GM19099 (cell line): ENCODE data around the gene KCNC1.

Experiments used
- POLR2A ChIP-seq: IDR thresholded peaks from 3 replicates; pipeline ENCODE4 v1.6.1; 2011; ENCODE audit warnings: low read depth; ENCODE audit not compliant: insufficient read length; ENCODE audit errors: extremely low read depth

KCNC1 gene

DNA sequence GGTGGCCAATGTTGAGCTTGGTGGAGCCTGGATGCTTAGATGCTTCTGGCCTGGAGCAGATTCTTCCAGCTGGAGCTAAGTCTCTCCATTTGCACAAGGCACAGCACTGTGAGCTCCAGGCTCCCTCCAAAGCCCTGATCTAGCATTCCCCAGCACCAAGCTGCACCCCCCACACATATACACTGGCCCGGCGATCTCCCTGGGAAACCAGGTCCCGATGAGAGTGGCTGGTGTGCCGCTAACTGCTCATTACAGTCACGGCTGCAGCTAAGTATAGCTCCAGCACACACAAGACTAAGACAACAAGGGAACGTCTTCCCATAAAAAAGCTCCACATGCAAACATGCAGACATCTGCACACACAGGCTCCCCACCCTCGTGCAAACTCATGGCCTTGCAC, 17.6 kb downstream of the KCNC1 start:
- no peak for TF ChIP-seq POLR2A

DNA sequence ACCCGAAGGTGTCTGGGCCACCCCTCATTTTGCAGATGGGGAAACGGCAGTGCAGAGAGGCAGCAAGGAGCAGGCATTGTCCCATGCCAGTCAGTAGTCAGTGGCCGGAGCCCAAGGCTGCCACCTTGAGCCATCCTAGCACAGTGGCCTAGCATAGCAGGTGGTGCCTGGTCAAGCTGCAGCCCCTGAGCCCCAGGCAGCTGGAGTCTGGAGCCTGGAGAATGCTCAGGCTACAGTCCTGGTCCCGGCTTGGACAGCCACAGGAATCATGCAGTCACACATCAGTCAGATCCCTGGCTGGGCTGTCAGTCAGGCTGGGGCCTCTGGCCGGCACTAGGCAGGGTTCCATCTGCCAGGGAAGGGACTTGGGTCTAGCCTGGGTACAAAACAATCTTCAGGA, 18.6 kb downstream of the KCNC1 start:
- TF ChIP-seq POLR2A: no peak

DNA sequence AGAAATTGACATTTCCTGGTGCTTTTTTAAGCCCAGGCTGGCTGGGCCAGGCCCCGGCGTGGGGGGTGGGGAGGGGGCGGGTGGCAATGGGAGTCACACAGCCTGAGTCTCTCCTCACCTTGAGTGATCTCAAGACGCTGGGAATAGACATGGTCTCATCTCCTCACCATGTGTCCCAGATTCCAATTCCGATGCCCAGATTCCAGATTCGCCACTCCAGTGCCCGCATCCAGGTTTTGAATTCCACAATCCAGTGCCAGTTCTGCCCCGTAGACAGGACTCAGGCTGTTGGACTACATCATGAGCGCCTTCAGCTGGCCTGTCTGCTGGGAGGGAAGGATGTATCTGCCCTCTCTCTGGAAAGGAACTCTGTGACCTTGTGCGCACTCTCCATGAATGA, 19.1 kb downstream of the KCNC1 start:
- TF ChIP-seq POLR2A: no peak

DNA sequence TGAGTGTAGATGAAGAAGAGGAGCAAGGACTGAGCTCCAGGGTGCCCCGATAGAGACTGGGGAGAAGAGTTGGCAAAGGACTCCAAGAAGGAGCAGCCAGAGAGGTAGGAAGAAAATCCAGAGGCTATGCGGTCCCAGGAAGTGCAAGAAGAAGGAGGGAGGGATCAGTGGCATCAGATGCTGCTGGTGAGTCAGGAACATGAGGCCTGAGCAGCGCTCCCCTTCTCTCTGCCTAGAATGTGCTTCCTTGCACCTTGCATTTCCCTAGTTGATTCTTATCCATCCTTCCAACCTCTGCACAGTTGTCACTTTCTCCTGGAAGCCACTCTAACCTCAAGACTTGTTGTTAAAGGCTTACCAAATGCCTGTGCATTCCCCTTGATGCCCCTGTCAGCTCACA, 21.3 kb downstream of the KCNC1 start:
- TF ChIP-seq POLR2A: no peak

DNA sequence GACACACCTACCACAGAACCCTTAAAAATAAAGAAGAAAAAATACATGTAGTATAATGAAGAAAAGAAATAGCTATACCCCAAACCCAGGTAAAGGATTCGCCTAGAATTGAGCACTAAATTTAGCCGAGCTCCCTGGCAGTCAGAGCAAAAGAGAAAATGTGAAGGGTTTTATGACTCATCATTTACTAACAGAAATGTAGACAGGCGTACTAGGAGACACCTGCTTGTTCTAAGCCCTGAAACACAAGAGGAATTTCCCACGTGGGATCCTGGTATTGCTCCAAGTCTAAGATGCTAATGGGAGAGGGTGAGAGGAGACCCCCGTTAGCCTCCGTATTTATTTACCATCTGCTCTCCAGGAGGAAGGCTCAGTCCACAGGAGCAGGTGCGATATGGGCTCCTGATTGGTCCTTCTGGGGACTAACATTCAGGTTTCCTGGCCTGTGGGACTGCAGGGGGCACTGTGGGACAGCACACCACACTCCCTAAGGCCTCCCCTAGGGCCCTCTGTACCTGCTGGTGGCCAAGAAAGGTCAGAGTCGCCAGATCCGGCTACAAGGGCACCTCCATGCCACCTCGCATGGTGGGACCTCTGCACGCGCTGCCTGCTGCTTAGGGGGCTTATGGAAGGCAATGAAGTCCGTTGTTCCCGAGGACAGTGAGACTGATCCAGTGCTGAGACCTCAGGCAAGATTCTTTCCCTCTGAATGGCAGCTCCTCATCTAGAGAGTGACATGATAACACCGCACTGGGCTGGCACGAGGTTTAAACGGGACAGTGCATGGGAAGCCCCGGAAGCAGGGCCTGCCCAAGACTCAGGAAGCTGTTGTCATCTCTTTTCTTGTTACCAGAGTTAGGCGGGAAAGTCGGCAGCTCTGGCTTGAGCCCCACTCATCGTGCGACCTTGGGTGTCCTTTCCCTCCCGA, 25.8 kb downstream of the KCNC1 start:
- TF ChIP-seq POLR2A: no peak

DNA sequence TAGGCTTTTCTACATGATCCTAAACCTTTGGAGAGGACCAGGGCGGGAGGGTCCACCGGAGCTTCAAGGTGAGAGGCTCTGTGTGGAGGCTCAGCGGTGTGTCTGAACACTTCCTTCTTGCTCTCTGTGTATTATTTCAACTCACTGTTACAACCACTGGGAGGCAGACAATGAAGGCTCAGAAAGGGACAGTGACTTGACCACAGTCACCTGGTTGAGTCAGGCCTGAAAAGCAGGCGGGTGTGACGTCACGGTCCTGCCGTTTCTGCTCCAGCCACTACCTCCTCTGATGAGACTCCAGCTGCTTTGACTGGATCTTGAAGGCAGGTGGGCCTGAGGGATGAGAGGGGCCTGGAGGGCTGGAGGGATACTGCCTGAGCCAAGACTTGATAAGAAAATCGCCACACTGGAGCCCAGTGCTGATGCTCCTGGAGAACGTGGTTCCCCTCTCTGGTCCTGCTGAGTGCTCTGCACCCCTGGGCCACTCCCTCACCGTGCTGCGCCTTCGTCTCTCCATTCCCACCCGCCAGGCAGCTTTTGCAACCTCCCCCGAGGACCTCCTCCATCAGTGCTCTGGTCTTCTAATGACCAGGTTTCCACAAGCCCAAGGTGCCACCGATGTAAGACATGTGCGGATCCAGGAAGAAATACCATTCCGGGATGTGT, 27.9 kb downstream of the KCNC1 start:
- no peak for TF ChIP-seq POLR2A

DNA sequence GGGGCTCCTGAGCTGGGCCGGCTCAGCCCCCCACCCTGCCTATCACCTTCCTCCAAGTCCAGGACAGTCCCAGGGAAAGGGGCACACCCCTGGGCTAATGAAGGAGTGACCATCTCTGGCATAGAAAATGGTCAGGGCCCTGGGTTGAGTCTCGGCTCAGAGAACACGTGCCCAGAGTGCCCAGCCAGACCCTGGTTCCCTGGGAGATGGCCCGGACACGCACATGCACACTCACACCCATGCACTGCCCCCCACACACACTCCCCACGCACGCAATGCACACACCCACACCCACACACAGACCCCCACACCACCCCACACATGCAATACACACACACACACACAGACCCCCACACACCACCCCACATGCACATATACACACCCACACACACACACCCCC, 28.7 kb downstream of the KCNC1 start:
- no peak for TF ChIP-seq POLR2A

DNA sequence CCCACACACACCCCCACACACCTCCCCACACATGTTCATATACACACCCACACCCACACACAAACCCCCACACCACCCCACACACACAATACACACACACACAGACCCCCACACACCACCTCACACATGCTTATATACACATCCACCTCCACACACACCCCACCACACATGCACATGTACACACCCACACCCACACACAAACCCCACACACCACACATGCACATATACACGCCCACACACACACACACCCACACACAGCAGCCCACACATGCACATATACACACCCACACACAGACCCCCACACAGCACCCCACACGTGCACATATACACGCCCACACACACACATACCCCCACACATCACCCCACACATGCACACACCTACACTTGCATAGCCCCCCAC, 29.1 kb downstream of the KCNC1 start:
- no peak for TF ChIP-seq POLR2A

DNA sequence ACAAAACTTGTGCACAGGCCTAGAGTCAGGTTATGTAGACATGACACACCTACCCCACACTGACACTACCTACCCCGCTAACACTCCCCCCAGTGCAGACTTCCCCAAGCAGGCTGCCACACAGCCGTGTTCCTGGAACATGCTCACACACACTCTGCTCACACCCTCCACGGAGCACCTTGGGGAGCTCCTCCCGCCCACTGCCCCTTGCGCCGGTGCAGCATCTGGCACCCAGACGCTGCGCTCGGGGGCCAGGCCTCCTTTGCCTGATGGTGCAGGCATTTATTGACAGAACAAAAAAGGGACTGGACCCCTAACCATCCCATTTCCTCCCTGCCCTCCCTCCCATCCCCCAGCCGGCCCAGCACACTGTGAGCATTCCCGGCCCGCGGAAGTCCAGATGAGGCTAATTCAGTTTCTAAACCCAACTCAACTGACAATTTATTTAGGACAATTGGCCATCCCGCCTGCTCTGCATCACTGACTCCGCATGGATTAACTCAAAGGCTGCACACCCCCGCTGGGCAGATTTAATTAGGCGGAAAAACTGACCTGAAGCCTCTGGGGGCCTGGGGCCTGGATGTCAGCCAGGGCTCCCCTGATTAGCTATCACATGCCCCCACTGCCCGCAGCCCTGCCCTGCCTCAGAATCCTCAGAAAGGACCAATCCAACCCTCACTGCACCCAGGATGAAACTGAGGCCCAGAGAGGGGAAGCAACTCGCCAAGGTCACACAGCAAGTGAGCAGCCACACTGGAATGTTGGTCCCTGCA, 30.1 kb downstream of the KCNC1 start:
- TF ChIP-seq POLR2A: no peak

DNA sequence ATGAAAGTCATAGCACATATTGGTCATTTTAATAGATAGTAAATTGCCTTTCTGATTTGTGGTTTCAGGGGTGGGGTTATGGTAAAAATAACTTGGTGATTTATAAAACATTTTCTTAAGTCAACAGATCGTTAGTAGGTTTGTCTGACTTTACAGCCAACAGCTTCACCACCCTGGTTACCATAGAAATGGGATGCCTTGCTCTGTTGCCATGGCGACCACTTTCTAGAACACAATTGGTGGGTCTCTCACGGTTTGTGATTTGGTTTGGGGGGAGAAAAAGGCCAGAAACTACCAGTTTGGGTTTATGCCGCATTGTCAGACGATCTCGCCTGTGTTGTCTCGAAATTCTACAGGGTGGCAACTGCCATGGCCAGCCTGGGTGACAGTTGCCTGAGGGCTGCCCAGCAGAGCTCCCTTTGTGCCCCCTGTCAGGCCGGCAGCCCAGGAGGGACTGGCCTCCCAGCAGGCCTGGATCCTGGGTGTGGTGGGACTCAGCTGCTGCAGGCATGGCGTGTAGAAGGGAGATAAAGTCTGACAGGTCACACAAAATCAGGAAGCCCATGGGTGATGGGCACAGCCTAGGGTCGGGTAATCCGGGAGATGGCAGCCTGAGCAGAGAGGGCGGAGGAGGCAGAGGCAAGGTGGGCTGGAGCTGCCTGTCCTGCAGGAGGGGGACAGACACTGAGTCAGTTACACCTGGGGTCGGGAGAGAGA, 30.9 kb downstream of the KCNC1 start:
- no peak for TF ChIP-seq POLR2A

DNA sequence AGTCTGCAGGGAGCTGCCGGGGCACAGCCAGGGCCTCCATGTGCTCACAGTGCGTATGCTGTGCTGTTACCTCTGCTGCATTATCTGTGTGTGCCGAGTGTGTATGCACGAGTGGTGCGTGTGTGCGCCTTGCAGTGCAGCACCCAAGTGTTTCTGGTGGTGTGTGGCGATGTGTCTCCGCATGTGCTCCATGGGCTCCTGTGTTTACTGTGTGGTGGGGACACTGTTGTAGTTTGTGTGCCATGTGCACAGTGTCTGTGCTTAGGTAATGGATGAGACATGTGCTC, 31.4 kb downstream of the KCNC1 start:
- no peak for TF ChIP-seq POLR2A

DNA sequence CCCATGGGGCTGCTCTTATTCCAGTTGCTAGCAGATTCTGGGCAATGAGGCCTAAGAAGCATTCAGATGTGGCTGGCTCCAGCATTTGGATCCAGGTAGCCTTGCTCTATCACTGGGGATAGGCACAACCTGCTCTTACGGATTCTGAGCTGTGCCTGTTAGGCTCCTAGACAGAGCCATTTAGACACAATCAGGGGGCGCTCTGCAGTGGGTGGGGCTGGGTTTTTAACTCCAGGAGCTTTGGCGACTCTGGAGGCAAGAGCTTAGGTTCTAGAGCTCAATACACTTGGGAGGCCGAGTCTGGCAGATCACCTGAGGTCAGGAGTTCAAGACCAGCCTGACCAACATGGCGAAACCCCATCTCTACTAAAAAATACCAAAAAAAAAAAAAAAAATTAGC, 32.0 kb downstream of the KCNC1 start:
- no peak for TF ChIP-seq POLR2A

DNA sequence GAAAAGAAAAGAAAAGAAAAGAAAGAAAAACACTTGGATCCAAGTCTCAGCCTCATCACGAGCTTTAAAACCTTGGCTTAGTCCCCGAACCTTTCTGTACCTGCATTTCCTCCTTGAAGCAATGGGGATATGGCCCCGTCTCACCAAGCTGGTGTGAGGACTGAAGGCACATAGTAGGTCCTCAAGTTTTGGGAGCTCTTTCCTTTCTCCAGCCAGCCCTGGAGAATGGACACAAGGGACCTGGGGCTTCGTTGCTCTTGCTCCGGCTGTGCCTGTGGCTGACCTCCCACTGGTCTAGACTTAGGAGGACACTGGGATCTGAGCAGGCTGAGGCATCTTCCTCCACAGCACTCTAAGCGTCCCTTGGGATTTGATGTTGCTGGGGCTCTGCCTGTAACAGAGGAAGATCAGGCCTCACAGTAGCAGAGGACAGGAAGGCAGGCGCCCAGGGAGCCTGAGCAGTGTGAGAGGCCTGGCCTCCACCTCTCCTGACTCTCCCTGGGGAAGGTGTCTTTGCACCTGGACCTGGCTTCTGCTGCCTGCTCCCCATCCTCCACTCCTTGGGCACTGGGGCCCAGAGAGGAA, 32.8 kb downstream of the KCNC1 start:
- TF ChIP-seq POLR2A: no peak

DNA sequence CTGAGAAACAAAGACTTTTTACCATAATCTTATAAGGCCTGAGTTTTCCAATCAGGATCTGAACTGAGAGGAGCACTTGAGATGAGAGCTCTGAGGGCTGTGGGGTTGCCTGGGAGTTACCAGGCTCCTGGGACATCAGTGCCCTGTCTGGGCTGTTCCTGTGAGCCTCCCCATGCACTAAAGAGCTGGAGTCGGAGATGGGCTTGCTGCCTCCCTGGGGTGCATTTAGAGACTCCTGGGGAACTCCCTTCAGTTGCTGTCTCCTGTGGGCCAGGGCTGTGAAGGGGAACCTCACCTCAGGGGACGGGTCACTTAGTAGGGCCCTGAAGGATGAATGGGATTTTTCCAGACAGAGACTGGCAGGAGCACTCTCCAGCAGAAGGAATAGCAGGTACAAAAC, 33.3 kb downstream of the KCNC1 start:
- TF ChIP-seq POLR2A: no peak

DNA sequence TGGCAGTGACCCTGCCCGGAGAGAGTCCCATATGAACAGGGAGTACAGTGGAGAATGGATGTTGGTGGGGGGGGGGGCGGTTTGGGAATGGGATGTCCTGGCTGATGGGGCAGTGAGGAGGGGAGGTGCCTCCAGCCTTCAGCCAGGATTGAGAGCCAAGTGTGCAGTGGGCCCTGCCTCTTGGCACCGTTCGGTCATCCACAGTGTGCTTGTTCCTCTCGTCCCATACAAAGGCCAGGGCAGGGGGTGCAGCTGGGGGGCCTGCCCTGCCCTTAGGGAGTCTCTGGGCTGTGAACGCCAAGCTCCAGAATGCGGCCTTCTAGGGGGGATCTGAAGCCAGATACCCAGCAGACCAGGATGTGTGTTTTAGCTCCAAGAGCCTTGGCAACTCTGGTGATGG, 34.0 kb downstream of the KCNC1 start:
- TF ChIP-seq POLR2A: no peak
